ENCODE results near the gene IL36RN.

The IL36RN gene

GRCh38 chr2:113058998-113059960, at the start of gene IL36RN:
Gene IL36RN (plus strand): TSS chr2:113059198. CDS start chr2:113059439, 241 bp downstream.
- no peak for DNase-seq (ENCODE audit: low spot score)

DNA sequence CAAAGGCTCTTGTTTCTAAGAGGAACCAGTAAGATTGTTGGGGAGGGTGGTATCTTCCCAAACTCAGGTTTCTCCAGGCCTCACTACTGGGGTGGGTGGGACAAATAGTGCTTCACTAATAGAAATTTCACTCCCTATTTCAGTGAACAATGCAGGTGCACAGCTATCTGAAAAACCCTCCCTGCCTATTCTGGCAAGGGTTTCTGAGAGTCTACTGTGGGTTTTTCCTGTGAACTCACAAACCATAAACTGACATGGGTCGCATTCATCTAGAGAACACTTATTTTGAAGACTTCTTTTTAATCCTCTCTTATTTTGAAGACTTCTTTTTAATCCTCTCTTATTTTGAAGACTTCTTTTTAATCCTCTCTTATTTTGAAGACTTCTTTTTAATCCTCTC, 49.4 kb upstream of the IL36RN start:
- DNase-seq (ENCODE audit: low spot score), result no peak

- no peak for DNase-seq (ENCODE audit: low spot score)
Observed at GRCh38 chr2:113010088-113010487, 48.9 kb upstream of the IL36RN start.

- no peak for DNase-seq (ENCODE audit: low spot score)
Observed at GRCh38 chr2:113011108-113011507, 47.9 kb upstream of the IL36RN start.

GRCh38 chr2:113012436-113013335, 46.3 kb upstream of the IL36RN start:
- DNase-seq (ENCODE audit: low spot score), result no peak

DNA sequence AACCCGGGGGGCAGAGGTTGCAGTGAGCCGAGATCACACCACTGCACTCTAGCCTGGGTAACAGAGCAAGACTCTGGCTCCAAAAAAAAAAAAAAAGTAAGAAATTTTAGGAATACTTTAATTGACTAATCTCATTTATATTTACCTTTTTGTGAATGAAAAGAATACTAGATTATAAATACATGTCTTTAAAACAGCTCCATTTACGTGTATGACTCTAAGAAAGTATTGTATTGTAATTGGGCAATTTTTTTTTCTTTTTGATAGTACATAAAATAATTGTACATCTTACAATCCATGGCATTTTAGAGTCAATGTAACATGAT, 45.7 kb upstream of the IL36RN start:
- no peak for DNase-seq (ENCODE audit: low spot score)

DNA sequence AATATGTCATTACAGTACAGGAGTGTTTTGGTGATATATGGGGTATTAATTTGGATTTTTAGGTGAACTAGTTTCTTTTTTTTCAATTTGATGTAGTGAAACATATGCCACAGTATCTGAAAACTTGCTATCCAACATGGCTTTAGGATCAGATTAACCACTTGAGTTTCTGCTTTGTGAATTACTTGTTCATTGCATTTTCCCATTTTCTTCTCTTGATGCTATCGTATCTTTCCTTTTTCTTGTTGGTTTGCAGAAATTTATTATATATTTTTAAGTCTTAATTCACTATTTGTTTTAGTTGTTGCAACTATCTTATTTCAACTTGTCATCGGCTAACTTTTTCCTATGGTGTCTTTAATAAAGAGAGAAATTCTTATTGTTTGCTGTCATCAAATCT, 44.9 kb upstream of the IL36RN start:
- no peak for DNase-seq (ENCODE audit: low spot score)

DNA sequence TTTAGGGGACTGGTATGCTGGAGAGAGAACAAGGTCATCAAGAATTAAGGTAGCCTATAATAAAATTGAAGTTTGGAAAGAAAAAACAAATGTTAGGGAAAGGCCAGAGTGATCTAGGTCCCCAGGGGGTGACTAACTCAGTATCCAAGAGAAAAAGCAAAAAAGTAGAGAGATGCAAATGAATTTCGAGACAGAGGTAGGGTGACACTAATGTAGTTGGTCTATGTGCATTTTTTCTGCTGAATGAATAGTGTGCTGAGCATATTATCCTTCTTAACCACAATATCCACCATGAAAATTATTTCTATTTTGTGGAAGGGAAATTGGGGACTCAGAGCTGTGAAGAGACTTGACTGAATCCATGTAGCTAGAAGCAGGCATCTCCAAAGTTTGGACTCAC, 44.0 kb upstream of the IL36RN start:
- DNase-seq (ENCODE audit: low spot score), result no peak

- DNase-seq (ENCODE audit: low spot score), result no peak
Observed at GRCh38 chr2:113015655-113016054, 43.3 kb upstream of the IL36RN start.

- no peak for DNase-seq (ENCODE audit: low spot score)
Observed at GRCh38 chr2:113018509-113018908, 40.5 kb upstream of the IL36RN start.

GRCh38 chr2:113021312-113021711, 37.7 kb upstream of the IL36RN start:
- no peak for DNase-seq (ENCODE audit: low spot score)

DNA sequence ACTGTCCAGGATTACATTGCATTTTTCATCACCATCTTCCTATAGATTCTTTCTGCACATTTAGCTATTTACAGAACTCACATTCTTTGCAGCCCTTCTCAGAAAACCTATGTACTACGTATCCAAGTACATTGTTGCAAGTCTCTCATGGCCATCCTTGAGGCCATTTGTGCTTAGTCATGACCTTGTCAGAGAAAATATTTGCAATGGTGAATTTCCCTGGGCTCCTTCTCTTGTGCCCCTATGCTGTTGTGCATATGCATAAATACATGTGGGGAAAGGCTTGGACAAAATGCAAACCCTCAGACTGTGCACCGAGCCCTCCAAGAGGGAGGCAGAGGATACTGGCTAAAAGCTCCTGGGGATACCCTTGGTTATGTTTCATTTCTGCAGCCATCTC, 34.2 kb upstream of the IL36RN start:
- no peak for DNase-seq (ENCODE audit: low spot score)

GRCh38 chr2:113025737-113026136, 33.3 kb upstream of the IL36RN start:
- DNase-seq (ENCODE audit: low spot score), result no peak

GRCh38 chr2:113027691-113028090, 31.3 kb upstream of the IL36RN start:
- no peak for DNase-seq (ENCODE audit: low spot score)

GRCh38 chr2:113028112-113028511, 30.9 kb upstream of the IL36RN start:
- no peak for DNase-seq (ENCODE audit: low spot score)

DNA sequence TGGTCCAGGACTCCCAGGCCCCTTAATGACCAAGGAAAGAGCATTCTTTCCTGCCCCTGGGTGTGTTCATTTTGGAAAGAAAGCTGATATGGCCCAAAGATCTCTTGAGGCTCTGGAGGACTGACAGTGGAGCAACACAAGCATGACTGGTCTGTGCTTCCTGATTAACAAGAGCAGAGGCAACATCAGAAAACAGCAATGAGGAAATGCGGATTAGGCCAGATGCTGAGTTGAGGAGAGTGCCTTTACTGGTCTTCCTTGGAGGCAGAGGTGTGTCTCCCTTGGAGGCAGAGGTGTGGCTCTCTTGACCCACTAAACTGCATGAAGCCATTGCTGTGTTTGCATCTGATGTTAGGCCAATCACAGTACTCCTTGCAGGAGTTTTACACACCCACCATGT, 26.3 kb upstream of the IL36RN start:
- DNase-seq (ENCODE audit: low spot score), result no peak

DNA sequence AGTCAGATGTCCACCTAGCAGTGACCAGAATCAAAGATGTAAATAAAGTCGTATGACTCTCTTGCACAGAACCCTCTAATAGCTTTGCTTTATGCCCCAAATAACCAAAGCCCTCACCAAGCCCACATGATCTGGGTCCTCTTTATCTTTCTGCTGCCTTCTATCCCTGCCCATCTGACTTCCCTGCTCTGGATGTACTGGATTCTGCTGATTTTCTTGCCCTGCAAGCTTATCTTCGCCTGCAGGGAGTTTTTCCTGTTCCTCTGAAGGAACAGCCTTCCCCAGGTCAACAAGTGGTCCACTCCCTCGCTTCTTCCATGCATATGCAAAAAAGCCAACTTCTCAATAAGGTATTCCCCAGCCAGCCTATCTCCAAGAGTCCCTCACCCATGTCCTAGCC, 25.0 kb upstream of the IL36RN start:
- DNase-seq (ENCODE audit: low spot score), result no peak

- no peak for DNase-seq (ENCODE audit: low spot score)
Observed at GRCh38 chr2:113036763-113037162, 22.2 kb upstream of the IL36RN start.

DNA sequence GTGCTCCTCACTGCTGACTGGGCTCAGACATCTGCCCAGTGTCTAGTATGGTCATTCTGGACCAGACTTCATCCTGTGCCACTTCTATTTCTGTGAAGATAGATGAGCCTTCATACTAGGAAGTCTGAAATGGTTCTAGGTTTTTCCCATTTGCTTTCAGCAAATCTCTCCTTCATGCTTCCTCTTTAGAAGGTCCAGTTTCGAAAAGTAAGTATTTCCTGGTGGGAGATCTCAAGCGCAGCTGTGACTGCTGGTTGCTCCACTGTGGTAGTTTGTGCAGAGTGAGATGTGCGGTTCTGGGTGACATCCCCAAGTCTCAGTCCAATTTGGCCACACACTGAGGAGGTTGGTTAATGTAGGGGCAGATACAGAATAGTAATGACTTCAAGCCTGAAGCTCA, 20.7 kb upstream of the IL36RN start:
- no peak for DNase-seq (ENCODE audit: low spot score)

GRCh38 chr2:113039158-113039557, 19.8 kb upstream of the IL36RN start:
- no peak for DNase-seq (ENCODE audit: low spot score)

- no peak for DNase-seq (ENCODE audit: low spot score)
Observed at GRCh38 chr2:113039719-113040118, 19.3 kb upstream of the IL36RN start.

DNA sequence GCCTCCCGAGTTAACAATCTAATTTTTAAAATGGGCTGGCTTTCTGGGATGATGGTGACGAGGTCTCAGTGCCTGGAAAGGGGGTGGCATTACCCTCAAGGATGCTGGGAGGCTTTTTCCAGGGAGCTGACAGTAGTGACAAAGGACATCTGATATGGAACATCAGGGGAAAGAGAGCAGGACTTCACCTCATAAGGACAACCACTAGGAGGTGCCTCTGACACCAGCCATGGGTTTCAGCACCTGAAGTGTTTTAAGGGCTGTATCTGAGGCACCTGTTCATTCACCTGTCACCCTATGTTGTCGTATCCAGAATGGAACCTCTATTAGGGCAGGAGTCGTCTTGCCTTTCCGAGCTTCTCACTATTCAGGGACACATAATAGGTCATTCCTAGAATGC, 17.1 kb upstream of the IL36RN start:
- no peak for DNase-seq (ENCODE audit: low spot score)

DNA sequence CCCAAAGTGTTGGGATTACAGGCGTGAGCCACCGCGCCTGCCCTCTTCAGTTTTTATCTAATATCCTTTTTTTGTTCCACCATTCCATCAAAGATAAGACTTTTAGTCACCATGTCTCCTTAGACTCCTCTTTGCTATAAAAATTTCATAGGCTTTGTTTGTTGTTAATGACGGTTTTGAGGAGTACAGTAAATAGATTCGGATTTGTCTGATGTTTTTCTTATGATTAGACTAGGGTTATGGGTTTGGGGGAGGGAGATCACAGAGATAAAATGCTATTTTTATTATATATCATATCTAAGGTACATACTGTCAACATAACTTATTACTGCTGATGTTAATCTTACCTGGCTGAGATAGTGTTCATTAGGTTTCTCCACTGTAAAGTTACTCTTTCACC, 12.5 kb upstream of the IL36RN start:
- no peak for DNase-seq (ENCODE audit: low spot score)

All from D341Med (cell line).